HG02763 (cell line): ENCODE results near the gene HOXA2.

Source experiments
- ATAC-seq: cut with Tn5 transposase; IDR thresholded peaks from one replicate; pipeline ENCODE4 v1.9.1; 2021; ENCODE audit warnings: mild to moderate bottlenecking, moderate library complexity; ENCODE audit not compliant: unreplicated experiment

HOXA2 gene

DNA sequence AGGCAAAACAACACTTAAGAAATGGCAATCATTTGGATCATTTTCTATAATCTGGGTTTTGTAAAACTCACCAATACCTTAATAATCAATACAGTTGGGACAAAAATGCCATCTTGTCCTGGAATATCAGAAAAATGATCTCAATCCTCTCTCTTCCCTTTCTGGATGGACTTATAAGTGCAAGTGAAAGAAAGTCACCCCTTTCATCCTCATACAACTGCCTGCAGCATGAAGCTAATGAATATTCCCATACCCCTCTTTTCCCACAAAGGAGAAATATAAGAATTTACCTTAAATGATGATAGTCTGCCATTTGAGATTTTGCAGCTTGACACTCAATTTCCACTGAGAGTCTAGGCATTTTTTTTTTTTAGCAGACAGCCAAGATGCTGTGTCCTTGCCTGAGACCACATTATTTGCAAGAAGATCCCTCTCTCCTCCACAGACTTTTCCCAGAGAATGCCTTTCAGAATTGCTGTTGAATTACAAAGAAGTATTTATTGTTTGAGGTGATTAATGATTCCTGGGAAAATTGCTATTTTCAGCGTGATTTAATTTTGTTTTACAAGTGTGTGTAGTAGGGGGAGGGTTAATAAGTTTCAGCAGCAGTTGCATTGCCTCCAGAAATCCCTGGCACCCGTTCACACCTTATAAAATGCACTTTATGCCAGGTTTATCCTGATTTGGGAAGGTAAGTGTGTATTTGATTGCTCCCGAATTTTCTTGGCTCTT, 24.3 kb upstream of the HOXA2 start:
- no peak for ATAC-seq

DNA sequence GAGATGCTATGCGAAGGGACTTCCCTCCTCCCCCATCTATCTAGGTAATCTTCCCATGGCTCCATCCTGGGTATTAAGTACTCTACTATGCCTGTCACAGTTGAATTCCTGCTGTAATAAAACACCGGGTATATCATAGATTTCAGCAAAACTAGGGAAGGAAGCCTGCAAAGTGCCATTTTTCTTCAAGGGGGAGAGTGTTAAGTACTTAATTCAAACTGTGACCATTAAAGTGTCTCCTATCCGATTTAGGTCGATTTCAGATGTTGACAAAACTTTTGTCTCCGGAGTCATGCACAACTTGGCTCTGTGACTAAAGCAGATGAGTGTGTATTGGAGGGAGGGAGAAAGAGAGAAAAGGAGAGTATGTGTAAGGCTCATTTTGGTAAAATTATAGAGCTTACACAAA, 23.5 kb upstream of the HOXA2 start:
- no peak for ATAC-seq

GRCh38 chr7:27124902-27125689, 22.6 kb upstream of the HOXA2 start:
- ATAC-seq, result no peak

- ATAC-seq, result no peak
These were observed 21.8 kb upstream of the HOXA2 start for GRCh38 chr7:27124096-27124901.

DNA sequence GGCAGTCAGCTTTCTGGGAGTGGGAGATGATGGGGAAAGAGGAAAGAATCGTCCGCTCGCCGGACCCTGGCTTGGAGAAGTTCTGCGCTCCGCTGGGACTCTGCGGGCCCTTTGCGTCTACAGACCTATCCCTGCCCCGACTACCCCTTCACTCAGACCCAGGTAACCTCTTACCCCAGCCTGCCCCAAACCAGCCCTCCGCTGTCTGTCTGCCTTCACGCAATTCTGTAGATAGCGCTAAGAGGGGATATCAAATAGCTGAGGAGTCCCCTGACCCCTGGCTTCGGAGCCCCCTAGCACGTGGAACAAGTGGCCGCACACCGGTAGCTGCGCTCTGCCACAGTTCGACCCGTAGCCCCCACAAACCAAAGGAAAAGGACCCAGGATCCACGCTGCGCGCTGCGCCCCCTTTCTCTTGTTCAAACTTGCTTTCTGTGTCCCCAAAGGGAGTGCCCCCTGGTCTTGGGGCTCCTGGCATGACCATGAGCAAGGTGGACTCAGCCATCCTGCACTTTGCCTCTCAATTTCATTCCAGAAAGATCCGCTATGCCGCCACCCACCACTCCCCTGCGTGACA, 21.1 kb upstream of the HOXA2 start:
- no peak for ATAC-seq

DNA sequence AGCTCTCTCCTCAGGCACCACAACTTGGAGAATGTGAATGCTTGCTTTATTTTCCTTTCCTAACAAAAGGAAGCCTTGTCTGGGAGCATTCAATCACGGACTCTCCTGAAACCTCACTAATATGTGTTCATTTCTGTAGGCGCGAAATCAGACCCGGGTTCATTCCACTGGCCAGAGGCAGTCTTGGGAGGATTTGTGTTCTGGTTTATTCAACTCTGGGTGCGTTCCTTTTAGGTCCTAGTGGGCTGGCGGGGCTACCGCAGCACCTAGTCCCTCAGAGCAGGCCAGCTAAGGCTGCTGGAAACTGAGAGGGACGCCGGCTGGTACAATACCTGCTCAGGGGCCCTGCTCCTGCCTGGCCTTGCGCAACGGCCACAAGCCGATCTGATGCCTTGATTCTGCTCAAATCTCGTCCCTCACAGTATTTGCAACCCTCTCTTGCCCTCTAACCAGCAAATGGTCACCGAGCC, 20.6 kb upstream of the HOXA2 start:
- ATAC-seq, result no peak

GRCh38 chr7:27122077-27122910, 19.8 kb upstream of the HOXA2 start:
- ATAC-seq, result no peak

- no peak for ATAC-seq
These were observed 19.2 kb upstream of the HOXA2 start for GRCh38 chr7:27121684-27122076.

DNA sequence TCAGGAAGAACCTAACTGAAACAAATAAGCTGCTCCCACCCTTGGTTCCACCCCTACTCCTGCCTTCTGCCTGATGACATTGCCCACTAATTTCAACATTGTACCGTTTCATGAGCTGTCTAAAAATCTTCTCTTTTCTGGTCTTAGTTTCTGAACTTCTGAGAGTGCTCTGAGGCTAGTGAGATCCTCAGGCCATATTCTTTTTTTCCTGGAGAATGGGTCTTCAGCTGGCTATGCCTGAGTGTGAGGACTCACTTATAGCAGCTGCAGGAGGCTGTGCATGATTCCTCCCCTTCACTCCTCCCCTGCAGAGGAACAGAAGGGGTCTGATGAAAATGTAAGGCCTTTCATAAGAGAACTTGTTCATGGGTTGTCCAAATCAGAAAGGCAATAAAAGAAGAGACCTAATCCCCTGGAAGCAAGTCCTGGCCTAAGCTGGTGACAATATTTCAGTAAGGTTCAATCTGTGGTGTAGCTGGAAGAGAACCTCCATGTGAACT, 17.0 kb upstream of the HOXA2 start:
- ATAC-seq, result no peak

DNA sequence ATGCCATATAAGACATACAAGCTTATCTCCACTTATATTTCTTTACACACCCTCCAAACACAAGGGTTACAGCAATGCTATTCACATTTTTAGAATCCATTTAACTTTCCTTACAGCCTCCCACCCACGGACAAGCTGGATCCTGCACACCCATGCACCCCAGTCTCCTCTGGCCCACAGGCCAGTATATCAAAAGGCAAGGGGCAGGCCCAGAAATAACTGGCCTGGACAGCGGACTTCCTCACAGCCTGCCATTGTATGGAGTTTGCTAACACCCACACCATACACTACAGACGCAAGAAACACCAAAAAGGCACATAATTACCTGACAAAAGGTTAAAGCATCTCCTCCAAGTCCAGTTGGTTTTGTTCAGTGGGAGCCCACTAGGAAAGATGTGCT, 16.1 kb upstream of the HOXA2 start:
- no peak for ATAC-seq

DNA sequence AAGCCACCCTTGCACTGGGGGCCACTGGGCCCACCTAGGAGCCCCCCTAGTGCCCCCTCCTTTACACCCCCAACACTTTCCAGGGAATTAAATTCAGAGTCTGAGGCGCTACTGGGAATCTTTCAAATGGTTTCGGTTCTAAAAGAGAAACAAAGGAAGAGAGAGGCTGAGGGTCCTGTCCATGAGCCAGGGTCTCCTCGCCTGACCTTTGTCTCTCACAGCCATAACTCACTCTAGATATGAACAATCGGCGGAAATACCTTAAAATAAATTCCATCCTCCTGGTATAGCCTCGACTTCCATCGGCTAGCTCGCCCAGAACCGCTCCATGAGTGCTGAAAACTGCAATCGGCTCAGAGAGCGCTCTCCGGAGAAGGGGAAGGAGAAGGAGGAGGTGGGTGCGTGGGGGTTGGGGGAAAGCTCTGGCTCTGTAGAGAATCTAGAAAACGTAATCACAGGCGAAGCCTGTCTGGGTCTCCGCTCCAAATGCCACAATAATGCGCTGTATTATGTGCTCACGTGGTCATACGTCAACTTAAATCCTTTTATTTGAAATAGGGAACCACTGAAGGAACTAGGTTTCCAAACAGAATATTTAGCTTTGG, 15.5 kb upstream of the HOXA2 start:
- ATAC-seq, result no peak

DNA sequence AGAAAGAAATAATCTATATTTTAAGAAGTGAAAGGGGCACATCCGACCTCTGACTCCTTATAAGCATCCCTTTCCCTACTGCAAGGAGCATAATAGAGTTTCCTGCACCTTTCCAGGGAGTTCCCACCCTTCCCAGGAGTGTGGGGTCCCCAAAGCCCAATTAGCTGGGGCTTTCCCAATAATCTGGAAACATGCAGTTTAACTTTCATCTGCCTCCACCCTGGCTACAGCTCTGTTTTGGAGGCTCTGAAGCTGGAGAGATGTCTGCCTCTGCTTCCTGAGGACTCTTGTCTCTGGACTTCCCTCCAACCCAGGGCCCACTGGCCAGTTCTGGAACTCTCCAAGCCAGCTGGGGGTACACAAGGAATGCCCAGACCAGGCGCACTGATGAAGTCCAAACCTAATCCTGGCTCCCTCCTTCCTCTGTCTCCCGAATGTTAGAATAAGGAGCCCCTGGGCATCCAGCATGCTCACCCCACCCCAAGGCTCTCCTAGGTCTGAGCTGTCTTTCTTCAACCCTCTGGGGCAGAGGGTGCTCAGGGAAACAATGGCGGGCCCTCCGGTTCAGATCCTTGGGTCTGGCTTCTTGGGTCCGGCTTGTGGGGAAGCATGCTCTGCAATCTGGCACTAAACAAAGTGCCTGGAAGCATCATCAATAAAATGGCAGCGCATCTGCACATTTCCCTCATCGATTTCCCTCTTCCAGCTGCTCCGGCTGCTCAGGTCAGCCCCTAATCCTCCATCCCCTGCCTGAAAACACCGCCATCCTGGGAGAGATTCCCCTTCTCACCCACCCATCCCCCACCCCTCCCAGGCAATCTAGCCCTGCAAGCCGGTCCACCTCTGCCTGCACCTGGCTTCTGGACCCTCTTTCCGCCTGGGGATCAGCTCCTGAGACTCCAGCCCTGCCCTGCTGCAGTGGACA, 14.7 kb upstream of the HOXA2 start:
- ATAC-seq, result no peak

GRCh38 chr7:27116031-27116961, 13.8 kb upstream of the HOXA2 start:
- no peak for ATAC-seq

- ATAC-seq, result no peak
These were observed 12.9 kb upstream of the HOXA2 start for GRCh38 chr7:27115221-27116026.

- no peak for ATAC-seq
These were observed 12.4 kb upstream of the HOXA2 start for GRCh38 chr7:27114881-27115220.

DNA sequence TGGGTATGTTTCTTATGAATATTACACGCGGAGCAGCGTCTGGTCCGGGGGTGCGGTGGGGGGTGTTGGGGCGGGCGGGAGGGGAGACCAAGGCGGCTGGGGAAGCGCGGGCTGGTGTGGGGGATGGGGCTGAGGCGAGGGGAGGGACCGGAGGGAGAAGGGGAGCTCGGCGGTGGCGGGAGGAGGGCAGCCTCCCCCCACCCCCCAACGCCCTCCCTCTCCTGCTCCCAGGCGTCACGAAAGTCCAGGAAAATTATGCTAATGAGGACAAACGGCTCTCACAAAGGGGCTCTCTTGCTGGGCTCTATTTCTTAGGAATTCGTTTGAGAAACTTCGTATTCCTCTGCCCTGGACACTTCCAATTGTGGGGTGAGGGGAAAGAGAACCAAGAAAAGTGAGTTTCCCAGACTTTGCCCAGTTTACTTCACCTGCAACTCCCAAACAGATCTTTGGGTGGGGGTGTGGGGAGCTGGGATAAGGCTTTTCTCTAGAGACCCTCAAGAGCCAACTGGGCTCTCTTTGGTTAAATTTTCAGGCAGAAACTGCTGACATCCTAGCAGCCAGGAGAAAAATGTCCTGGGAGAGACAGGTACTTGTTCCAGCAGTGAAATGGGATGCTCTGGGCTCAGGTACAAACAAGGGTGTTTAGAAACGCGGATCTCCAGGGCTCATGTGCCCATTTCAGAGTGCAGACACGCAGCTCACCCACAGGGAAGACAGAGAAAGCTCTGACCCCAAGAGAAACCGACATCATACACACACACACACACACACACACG, 11.7 kb upstream of the HOXA2 start:
- no peak for ATAC-seq
